Activated CD8-positive, alpha-beta T cell treated with anti-CD3 and anti-CD28 coated beads for 36 hours (primary cell): ENCODE measurements around the gene COL15A1. TPM values are rescaled to one million over a fixed set of nuclear protein-coding genes. Genes with fewer than 3 reads are reported as not detected.

Experiments used
- ATAC-seq: fragments of 200-7000 bp; cut with Tn5 transposase; one replicate; pipeline ENCODE4 v1.10.0; 2021; ENCODE audit warnings: mild to moderate bottlenecking, moderate library complexity
- CTCF ChIA-PET: fragments of 350-600 bp; sonication (Branson Sonifier 250); formaldehyde crosslinking; loops from one replicate; lab custom pipeline; 2021; ENCODE audit warnings: antibody characterized with exemption; lab: Charles Lee
- POLR2A ChIA-PET: fragments of 350-600 bp; sonication (Branson Sonifier 250); formaldehyde crosslinking; loops from one replicate; lab custom pipeline; 2021; ENCODE audit warnings: antibody characterized with exemption; lab: Charles Lee
- DNase-seq: peaks from one replicate; pipeline ENCODE4 v3.0.0-alpha.2; 2020
- H3K27ac Mint-ChIP-seq: one replicate; pipeline ENCODE4 v1.8.0; 2021; ENCODE audit warnings: mild to moderate bottlenecking, mixed read lengths
- H3K27me3 Mint-ChIP-seq: one replicate; pipeline ENCODE4 v1.8.0; 2021; ENCODE audit warnings: mixed read lengths
- H3K36me3 Mint-ChIP-seq: one replicate; pipeline ENCODE4 v1.8.0; 2021; ENCODE audit warnings: low read depth, mixed read lengths
- H3K4me1 Mint-ChIP-seq: one replicate; pipeline ENCODE4 v1.8.0; 2021; ENCODE audit warnings: low read depth, mixed read lengths
- H3K4me3 Mint-ChIP-seq: one replicate; pipeline ENCODE4 v1.8.0; 2021; ENCODE audit warnings: mild to moderate bottlenecking, moderate library complexity, mixed read lengths
- H3K9me3 Mint-ChIP-seq: one replicate; pipeline ENCODE4 v1.8.0; 2021; ENCODE audit warnings: mixed read lengths
- CTCF ChIP-seq: fragments of 200-600 bp; IDR thresholded peaks from one replicate; pipeline ENCODE4 v1.8.0; 2022; ENCODE audit warnings: antibody characterized with exemption, mild to moderate bottlenecking
- intact Hi-C: fragments of 100-400 bp; cut with micrococcal nuclease; formaldehyde crosslinking; loops from one replicate; pipeline ENCODE4 v1.10.0; 2022
- total RNA-seq, 2 experiments: library from RNA; stranded (reverse); gene quantifications; one replicate each; pipeline ENCODE4 v1.2.3, GENCODE V29; 2021

Gene COL15A1
- total RNA-seq, 2 experiments from 2014 or later: 0.07 TPM; not detected in 1

DNA sequence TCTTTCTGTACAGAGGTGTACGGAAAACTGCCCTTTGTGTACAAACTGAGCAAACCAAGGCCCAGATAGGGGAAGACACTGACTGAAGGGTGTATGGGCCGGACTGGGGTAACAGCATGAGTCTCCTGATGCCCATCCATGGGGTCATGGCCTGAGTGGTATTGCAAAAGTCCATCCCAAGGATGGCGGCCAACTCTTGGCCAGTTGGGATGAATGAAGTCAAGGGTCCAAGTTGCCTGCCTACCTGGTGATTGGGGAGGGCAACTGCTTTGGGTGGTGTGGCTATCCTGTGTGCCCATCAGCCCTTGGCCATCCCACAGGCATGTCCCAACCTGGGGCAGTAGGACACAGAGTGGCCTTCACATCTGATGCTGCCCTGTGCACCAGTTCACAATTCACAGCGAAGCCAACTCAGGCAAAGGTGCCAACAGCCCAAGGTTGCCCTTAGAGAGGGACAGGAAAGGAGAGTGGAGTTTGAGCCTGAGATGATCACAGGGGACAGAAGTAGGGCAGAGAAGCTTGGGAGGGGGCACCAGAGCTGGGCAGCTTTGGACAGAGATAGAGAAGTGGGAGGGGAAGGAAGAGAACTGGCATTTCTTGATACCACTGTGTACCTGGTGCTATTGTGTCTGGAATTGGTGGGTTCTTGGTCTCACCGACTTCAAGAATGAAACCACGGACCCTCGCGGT, 46.6 kb downstream of the COL15A1 start:
- H3K27me3 Mint-ChIP-seq: no peaks in the 10 kb centered on the region
- ATAC-seq (no peak), DNase-seq (no peak)
- ChIA-PET CTCF (interaction anchor here (0.7 to 1.9 kb wide), 5 partner anchors 8 to 150 kb away, joined by 3 to 9 read pairs (median 3); no protein-coding TSS in a partner anchor), POLR2A (no interaction called here)
- no peaks in the 10 kb centered on the region for H3K9me3 Mint-ChIP-seq
- intact Hi-C loops: no loop called here
- no peaks in the 10 kb centered on the region for H3K36me3 Mint-ChIP-seq
- TF ChIP-seq CTCF: no peak
- no peak overlapping the region for H3K27ac Mint-ChIP-seq
- H3K4me1 Mint-ChIP-seq: peaks cover 6% of the 10 kb centered on the region
- H3K4me3 Mint-ChIP-seq: no peak overlapping the region

DNA sequence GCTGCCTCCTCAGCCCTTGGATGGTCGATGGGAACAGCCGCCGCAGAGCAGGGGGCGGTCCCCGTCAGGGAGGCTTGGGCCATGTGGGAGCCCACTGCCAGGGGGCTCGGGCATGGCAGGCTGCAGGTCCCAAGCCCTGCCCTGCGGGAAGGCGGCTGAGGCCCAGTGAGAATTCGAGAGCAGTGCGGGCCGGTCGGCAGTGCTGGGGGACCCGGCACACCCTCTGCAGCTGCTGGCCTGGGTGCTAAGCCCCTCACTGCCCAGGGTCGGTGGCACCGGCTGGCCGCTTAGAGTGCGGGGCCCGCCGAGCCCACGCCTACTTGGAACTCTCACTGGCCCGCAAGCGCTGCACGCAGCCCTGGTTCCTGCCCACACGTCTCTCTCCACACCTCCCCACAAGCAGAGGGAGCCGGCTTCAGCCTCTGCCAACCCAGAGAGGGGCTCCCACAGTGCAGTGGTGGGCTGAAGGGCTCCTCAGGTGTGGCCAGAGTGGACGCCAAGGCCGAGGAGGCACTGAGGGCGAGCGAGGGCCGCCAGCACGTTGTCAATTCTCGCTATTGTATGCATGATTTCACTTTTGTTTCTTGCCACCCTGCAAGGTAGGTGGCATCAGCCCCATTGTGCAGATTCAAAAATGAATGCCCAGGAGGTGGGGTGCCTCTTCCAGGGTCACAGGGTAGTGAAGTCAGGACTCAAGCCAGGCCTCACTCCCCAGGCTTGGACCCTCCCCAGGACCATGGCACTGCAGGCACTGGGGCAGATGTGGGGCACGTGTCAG, 48.6 kb downstream of the COL15A1 start:
- Mint-ChIP-seq H3K36me3 (no peaks in the 10 kb centered on the region), H3K4me3 (no peak overlapping the region), H3K9me3 (no peaks in the 10 kb centered on the region), H3K27me3 (peaks cover 1% of the 10 kb centered on the region), H3K4me1 (peaks cover 6% of the 10 kb centered on the region), H3K27ac (no peak overlapping the region)
- no peak for DNase-seq
- no peak for ATAC-seq
- intact Hi-C loops: no loop called here
- ChIA-PET CTCF (interaction anchor here (1.0 to 14.7 kb wide), 8 partner anchors 9 to 216 kb away, joined by 3 to 258 read pairs (median 4); no protein-coding TSS in a partner anchor), POLR2A (no interaction called here)
- TF ChIP-seq CTCF: no peak

DNA sequence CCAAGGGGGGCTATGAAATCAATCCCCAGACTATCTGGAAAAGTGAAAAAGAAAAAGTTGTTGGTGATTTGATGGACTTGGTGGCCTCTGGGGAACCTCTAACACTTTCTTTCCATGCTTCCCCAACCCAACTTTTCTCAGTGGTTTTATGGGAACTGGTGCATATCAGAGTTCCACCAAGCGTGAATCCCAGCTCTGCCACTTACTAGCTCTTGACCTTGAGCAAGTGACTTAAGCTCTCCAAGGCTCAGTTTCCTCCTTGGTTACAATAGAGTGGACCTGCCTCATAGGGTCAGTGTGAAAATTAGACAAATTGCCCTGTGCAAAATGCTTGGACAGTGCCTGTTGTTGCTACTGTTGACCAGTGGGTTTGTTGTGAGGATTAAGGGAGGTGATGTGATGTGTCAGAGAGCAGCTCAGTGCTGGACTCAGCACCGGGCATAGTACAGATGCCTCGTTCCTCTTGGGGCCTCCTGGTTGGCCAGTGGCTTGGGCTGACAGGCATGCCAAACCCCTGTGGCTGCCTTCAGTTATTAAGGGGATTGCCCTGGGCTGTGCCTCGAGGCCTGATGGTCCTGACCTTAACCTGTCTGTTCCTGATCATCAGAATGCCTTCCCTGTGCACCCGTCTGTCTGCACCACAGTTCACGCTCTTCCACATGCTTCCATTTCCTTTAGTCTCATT, 49.3 kb downstream of the COL15A1 start:
- peak; percentile 19 for ATAC-seq
- ChIA-PET CTCF (interaction anchor here (1.0 to 14.7 kb wide), 5 partner anchors 18 to 191 kb away, joined by 3 to 258 read pairs (median 6); no protein-coding TSS in a partner anchor), POLR2A (no interaction called here)
- Mint-ChIP-seq H3K9me3 (no peaks in the 10 kb centered on the region), H3K27me3 (peaks cover 1% of the 10 kb centered on the region), H3K4me1 (peaks cover 6% of the 10 kb centered on the region), H3K27ac (no peak overlapping the region), H3K4me3 (no peak overlapping the region), H3K36me3 (no peaks in the 10 kb centered on the region)
- intact Hi-C loops: no loop called here
- TF ChIP-seq CTCF: no peak
- no peak for DNase-seq

DNA sequence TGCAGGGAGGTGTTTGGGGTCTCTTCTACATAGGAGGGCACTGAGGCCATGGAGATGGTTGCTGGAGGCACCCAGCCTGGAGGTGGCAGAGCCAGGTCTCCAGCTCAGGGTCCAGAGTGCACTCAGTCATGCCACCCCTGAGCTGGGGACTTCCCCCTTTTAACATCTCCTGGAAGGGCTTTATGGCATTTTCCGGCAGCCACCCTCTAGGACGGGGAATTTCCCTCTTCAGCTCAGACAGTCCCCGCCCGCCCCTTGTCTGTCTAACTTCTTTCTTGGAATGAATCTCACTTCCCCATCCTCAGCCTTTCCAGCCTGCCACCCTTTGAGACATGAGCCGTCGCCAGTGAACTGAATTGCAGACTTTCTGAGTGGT, 49.9 kb downstream of the COL15A1 start:
- CTCF ChIA-PET: interaction anchor here (1.0 to 14.7 kb wide), 5 partner anchors 18 to 190 kb away, joined by 3 to 258 read pairs (median 6); no protein-coding TSS in a partner anchor
- DNase-seq (peak; percentile 62), ATAC-seq (peak; percentile 91)
- no peaks in the 10 kb centered on the region for H3K36me3 Mint-ChIP-seq
- H3K27ac Mint-ChIP-seq: no peak overlapping the region
- no peak for TF ChIP-seq CTCF
- peaks cover 6% of the 10 kb centered on the region for H3K4me1 Mint-ChIP-seq
- no peak overlapping the region for H3K4me3 Mint-ChIP-seq
- intact Hi-C loops: no loop called here
- H3K27me3 Mint-ChIP-seq: peaks cover 1% of the 10 kb centered on the region
- POLR2A ChIA-PET: no interaction called here
- H3K9me3 Mint-ChIP-seq: no peaks in the 10 kb centered on the region
